Activated naive CD4-positive, alpha-beta T cell treated with anti-CD3 and anti-CD28 coated beads, Interleukin-2, amount 50 U/mL, for 72 hours (primary cell): Measurements from ENCODE around the gene RMC1. TPM values are rescaled to one million over a fixed set of nuclear protein-coding genes. Genes with fewer than 3 reads are reported as not detected.
A peak's percentile ranks its signal among the peaks of the same experiment; 100 is the strongest.

Experiments
- ATAC-seq, 2 donors: fragments of 150-1000 bp; cut with Tn5 transposase; 2 replicates each; pipeline ENCODE4 v1.10.0; 2021; ENCODE audit warnings: mild to moderate bottlenecking in 2 of 2, moderate library complexity in 2 of 2
- DNase-seq, 2 donors: peaks; one replicate each; pipeline ENCODE4 v3.0.0; 2021 to 2022; ENCODE audit warnings: low spot score in 2 of 2
- H3K27ac Mint-ChIP-seq, 2 donors: one replicate each; pipeline ENCODE4 v1.8.0; 2022; ENCODE audit warnings: mild to moderate bottlenecking in 2 of 2, mixed read lengths in 2 of 2
- H3K36me3 Mint-ChIP-seq, 2 donors: one replicate each; pipeline ENCODE4 v1.8.0; 2022; ENCODE audit warnings: mixed read lengths in 2 of 2
- H3K9me3 Mint-ChIP-seq, 2 donors: one replicate each; pipeline ENCODE4 v1.8.0; 2022; ENCODE audit warnings: mixed read lengths in 2 of 2
- total RNA-seq, 2 donors: library from RNA; stranded (reverse); gene quantifications; one replicate each; pipeline ENCODE4 v1.2.3, GENCODE V29; 2022

The RMC1 gene
- 10 to 100 TPM; 31.3 to 54.0 TPM for total RNA-seq

GRCh38 chr18:23503038-23503962, at the start of gene RMC1:
TSS of gene RMC1 (plus strand) at chr18:23503511. CDS start at chr18:23503619, 108 bp downstream.
- Mint-ChIP-seq H3K36me3 (peaks cover 16 to 18% of the 10 kb centered on the region in 2 donors), H3K9me3 (no peaks in the 10 kb centered on the region), H3K27ac (peak within 1 kb of the TSS; percentile 95 to 98)
- ATAC-seq, result peak; percentile 92 to 94
- DNase-seq, result peak; percentile 97 to 99

DNA sequence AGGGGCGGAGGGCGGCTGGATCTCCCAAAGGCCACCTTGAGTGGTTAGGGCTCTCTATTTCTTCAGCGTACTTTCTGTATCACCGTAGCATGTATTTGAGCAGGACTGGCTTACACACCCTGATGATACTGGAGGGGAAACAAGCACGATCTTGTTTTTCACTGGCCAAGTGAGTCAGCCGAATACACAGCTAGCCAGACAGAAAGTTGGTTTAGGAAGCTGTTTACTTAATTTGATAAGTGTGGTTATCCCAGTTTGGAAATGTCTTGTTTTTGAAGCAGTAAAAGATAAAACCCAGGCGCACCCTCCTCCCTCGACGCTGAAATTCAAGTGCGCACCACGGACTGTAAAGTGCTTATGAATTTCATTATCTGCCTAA, 49.6 kb upstream of the RMC1 start:
- Mint-ChIP-seq H3K36me3 (peaks cover 6 to 13% of the 10 kb centered on the region in 2 donors), H3K27ac (peak overlapping the region; percentile 92 to 96), H3K9me3 (no peaks in the 10 kb centered on the region)
- peak; percentile 26 to 27 for ATAC-seq
- no peak for DNase-seq

DNA sequence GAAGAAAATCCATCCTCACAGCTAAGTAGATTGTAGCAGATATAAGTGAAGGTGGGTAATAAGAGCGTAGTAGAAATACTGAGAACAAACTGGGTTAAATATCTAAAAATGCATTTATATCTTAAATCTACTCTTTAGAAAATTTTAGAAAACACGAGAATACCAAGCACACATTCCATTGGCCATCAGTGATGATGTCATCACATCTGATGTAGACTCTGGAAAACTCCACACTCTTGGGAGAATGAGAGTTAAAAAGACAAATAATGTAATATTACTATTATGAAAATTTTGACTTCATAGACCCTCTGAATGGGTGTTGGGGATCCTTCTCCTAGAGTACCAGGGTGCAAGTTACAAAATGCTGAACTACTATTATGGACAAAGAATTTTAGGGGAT, 46.5 kb upstream of the RMC1 start:
- DNase-seq (no peak), ATAC-seq (no peak)
- H3K27ac Mint-ChIP-seq, result no peak overlapping the region
- no peaks in the 10 kb centered on the region for H3K9me3 Mint-ChIP-seq
- peaks cover 10 to 13% of the 10 kb centered on the region in 2 donors for H3K36me3 Mint-ChIP-seq

GRCh38 chr18:23458830-23459529, 44.3 kb upstream of the RMC1 start:
- H3K27ac Mint-ChIP-seq, result peak overlapping the region in 1 of 2 donors; percentile 15
- no peak for DNase-seq
- ATAC-seq, result peak in 1 of 2 donors; percentile 24
- H3K9me3 Mint-ChIP-seq, result no peaks in the 10 kb centered on the region
- peaks cover 5 to 25% of the 10 kb centered on the region in 2 donors for H3K36me3 Mint-ChIP-seq

DNA sequence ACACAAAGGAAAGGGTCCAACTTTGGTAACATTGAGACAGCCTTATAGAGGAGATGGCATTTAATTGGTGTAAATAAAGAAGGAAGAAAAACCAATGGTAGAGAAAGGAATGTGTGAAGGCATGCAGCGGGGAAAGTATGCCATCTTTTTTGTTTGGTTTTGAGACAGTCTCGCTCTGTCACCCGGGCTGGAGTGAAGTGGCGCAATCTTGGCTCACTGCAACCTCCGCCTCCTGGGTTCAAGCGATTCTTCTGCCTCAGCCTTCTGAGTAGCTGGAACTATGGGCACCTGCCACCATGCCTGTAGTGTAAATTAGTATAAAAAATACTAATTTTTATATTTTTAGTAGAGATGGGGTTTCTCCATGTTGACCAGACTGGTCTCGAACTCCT, 43.8 kb upstream of the RMC1 start:
- H3K36me3 Mint-ChIP-seq, result peaks cover 6 to 20% of the 10 kb centered on the region in 2 donors
- no peak overlapping the region for H3K27ac Mint-ChIP-seq
- DNase-seq (no peak), ATAC-seq (no peak)
- no peaks in the 10 kb centered on the region for H3K9me3 Mint-ChIP-seq

DNA sequence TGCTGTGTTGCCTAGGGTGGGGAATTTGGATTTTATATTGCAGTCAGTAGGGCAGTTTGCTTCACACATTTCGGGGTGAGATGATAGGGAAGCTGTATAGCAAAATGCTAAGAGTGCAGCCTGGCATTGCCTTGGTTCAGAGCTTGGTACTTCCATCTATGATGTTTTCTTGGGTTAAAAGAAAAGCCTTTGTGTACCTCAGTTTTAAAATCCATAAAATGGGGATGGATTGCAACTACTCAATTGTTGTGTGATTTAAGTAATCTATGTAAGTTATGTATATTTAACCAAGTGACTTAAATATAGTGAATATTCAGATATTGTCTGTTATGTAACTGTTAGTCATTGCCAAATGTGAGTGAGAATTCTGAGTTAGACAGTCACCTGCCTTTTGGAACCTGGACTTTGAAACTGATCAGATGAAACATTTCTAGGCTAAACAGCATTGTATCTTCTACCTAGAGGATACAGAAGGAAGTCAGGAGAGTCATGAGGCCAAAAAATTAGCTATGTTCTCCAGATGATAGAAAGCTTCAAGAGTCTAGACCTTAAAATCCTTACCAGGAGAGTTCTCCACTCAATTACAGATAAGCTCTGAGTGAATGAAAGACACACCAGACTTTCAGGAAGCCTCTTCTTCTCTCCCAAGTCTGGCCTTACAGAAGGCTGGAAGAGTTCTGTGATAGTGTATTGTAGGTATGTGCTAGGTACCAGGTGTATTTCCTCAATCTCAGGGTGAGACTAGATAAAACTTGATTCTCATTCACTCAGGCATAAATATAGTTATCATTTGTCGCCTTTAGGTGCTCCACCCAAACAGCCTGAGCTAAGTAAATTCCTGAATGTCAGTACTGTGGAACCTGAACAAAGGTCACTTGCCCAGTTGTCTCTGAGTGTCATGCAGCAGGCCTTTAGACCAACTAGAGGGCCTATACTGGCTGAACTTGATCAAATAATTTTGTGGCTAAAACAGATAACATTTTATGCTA, 42.7 kb upstream of the RMC1 start:
- no peaks in the 10 kb centered on the region for H3K9me3 Mint-ChIP-seq
- H3K36me3 Mint-ChIP-seq, result peaks cover 6 to 20% of the 10 kb centered on the region in 2 donors
- no peak for DNase-seq
- ATAC-seq, result no peak
- peak overlapping the region in 1 of 2 donors; percentile 70 for H3K27ac Mint-ChIP-seq

DNA sequence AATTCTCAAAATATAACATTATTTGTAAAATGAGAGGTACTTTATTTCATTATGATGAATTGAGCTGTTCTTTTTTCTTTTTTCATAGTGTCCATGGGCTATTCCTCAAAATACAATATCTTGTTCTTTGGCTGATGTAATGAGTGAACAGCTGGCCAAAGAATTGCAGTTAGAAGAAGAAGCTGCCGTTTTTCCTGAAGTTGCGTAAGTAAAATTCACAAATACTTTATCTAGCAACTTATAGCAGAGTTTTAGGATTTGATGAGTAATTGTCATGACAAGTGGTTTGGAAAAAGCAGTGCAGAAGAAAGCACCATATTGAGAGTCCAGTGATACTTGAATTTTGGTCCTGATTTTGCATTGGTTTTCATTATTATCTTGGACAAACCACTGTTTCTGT, 40.4 kb upstream of the RMC1 start:
- Mint-ChIP-seq H3K9me3 (no peaks in the 10 kb centered on the region), H3K36me3 (peaks cover 6 to 26% of the 10 kb centered on the region in 2 donors), H3K27ac (no peak overlapping the region)
- ATAC-seq, result no peak
- DNase-seq, result no peak

GRCh38 chr18:23468753-23469459, 34.4 kb upstream of the RMC1 start:
- DNase-seq (no peak), ATAC-seq (no peak)
- H3K27ac Mint-ChIP-seq, result peak overlapping the region in 1 of 2 donors; percentile 63
- H3K36me3 Mint-ChIP-seq, result peaks cover 1 to 7% of the 10 kb centered on the region in 2 donors
- no peaks in the 10 kb centered on the region for H3K9me3 Mint-ChIP-seq

DNA sequence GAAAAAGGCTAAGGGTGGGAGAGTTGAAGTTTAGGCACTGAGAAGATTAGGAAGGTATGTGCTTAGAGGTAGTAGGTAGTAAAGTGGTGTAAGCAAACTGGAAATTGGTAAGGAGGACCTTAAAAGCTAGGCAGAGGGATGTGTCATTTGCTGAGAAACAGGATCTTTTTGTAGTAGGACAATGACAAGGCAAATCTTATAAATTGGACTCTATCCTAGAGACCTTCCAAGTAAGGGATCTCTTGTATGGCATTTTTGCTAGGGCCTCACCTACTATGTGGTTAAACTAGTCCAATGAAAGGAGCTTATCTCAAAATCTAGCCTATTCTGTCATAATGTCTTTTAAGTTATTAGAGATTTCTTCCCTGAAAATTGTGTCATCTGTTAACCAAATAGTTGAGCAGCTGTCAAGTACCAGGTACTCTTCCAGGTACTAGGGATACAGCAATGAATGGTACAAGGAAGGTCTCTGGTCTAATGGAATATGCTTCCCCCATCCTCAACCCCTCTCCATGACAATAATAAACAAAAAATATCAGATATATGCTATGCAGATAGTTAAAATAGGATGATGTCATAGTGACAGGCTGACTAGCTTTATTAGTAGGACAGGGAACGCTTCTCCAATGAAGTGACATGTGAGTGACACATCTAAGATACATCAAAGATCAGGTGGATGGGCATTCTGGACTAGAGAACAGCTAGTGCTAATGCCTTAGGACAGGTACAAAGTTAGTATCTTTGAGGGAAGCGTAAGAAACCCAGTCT, 32.5 kb upstream of the RMC1 start:
- H3K9me3 Mint-ChIP-seq, result no peaks in the 10 kb centered on the region
- H3K36me3 Mint-ChIP-seq, result peaks cover 6 to 17% of the 10 kb centered on the region in 2 donors
- ATAC-seq (no peak), DNase-seq (no peak)
- peak overlapping the region in 1 of 2 donors; percentile 88 for H3K27ac Mint-ChIP-seq

- Mint-ChIP-seq H3K9me3 (no peaks in the 10 kb centered on the region), H3K27ac (no peak overlapping the region), H3K36me3 (peaks cover 6 to 14% of the 10 kb centered on the region in 2 donors)
- no peak for DNase-seq
- ATAC-seq, result no peak
Observed at GRCh38 chr18:23471486-23471885, 31.8 kb upstream of the RMC1 start.

GRCh38 chr18:23479829-23480505, 23.3 kb upstream of the RMC1 start:
- H3K27ac Mint-ChIP-seq, result no peak overlapping the region
- no peaks in the 10 kb centered on the region for H3K9me3 Mint-ChIP-seq
- ATAC-seq (no peak), DNase-seq (no peak)
- H3K36me3 Mint-ChIP-seq, result peaks cover 0 to 6% of the 10 kb centered on the region in 2 donors

- Mint-ChIP-seq H3K36me3 (no peaks in the 10 kb centered on the region), H3K9me3 (no peaks in the 10 kb centered on the region), H3K27ac (peak overlapping the region in 1 of 2 donors; percentile 14)
- ATAC-seq (no peak), DNase-seq (no peak)
Observed at GRCh38 chr18:23484561-23485182, 18.6 kb upstream of the RMC1 start.

GRCh38 chr18:23485386-23485785, 17.9 kb upstream of the RMC1 start:
- H3K9me3 Mint-ChIP-seq, result no peaks in the 10 kb centered on the region
- peaks cover 0 to 5% of the 10 kb centered on the region in 2 donors for H3K36me3 Mint-ChIP-seq
- H3K27ac Mint-ChIP-seq, result no peak overlapping the region
- DNase-seq (no peak), ATAC-seq (no peak)
